T-cell (primary cell): Measurements from ENCODE around the gene DPP7. TPM values are rescaled to one million over a fixed set of nuclear protein-coding genes. Genes with fewer than 3 reads are reported as not detected.

Source experiments
- ATAC-seq, 4 experiments: fragments of 200-7000 bp in 3 of 4; fragments of 150-1000 bp in 1 of 4; cut with Tn5 transposase; replicated peaks in 1 of 4; 1 replicate in 3 of 4; 2 replicates in 1 of 4; pipeline ENCODE4 v1.10.0; 2021; ENCODE audit warnings: moderate library complexity in 3 of 4, mild to moderate bottlenecking in 2 of 4, moderate number of reproducible peaks in 1 of 4
- CTCF ChIA-PET, 2 donors: fragments of 300-600 bp; sonication (Branson Sonifier 250); formaldehyde crosslinking; loops; one replicate each; lab custom pipeline; 2022; ENCODE audit warnings: antibody characterized with exemption in 2 of 2; lab: Charles Lee
- POLR2A ChIA-PET, 2 donors: fragments of 300-600 bp; sonication (Branson Sonifier 250); formaldehyde crosslinking; loops; one replicate each; lab custom pipeline; 2022; ENCODE audit warnings: antibody characterized with exemption in 2 of 2; lab: Charles Lee
- DNase-seq, 35 experiments: peaks; one replicate each; pipeline versions ENCODE4 v3.0.0 to v3.0.0-alpha.2; 2013 to 2023
- H3K27ac ChIP-seq: one replicate; pipeline ENCODE4 v1.5.1; 2013; ENCODE audit warnings: low read length
- H3K27me3 ChIP-seq, 2 experiments: replicated peaks in 1 of 2; 1 replicate in 1 of 2; 2 replicates in 1 of 2; pipeline versions ENCODE4 v1.6.1 to v1.7.0; 2013; ENCODE audit warnings: low read length in 1 of 2, mixed read lengths in 1 of 2; ENCODE audit not compliant: control insufficient read depth in 2 of 2, insufficient read depth in 2 of 2; ENCODE audit errors: extremely low read depth in 1 of 2
- H3K36me3 ChIP-seq, 2 donors: 1 replicate in 1 of 2; 2 replicates in 1 of 2; pipeline versions ENCODE4 v1.6.1 to v1.7.0; 2013; ENCODE audit warnings: low read length in 1 of 2; ENCODE audit not compliant: control insufficient read depth in 2 of 2, insufficient read depth in 1 of 2; ENCODE audit errors: extremely low read depth in 1 of 2
- H3K4me1 ChIP-seq, 2 experiments: 1 replicate in 1 of 2; 2 replicates in 1 of 2; pipeline versions ENCODE4 v1.6.1 to v1.7.0; 2013; ENCODE audit warnings: low read length in 2 of 2, mixed read lengths in 1 of 2; ENCODE audit not compliant: insufficient read depth in 2 of 2, control insufficient read depth in 1 of 2; ENCODE audit errors: extremely low read depth in 1 of 2
- H3K4me3 ChIP-seq, 2 donors: 1 replicate in 1 of 2; 2 replicates in 1 of 2; pipeline versions ENCODE4 v1.5.1 to v1.7.0; 2013; ENCODE audit warnings: mild to moderate bottlenecking in 2 of 2, low read length in 1 of 2, moderate library complexity in 1 of 2; ENCODE audit not compliant: control insufficient read depth in 1 of 2; ENCODE audit errors: extremely low read depth in 1 of 2
- H3K9me3 ChIP-seq: 2 replicates; pipeline ENCODE4 v1.7.0; 2013
- H3K27ac Mint-ChIP-seq, 2 donors: one replicate each; pipeline ENCODE4 v1.8.0; 2020 to 2021; ENCODE audit warnings: mild to moderate bottlenecking in 2 of 2, mixed read lengths in 2 of 2
- H3K27me3 Mint-ChIP-seq, 2 donors: one replicate each; pipeline ENCODE4 v1.8.0; 2021 to 2022; ENCODE audit warnings: mixed read lengths in 2 of 2
- H3K36me3 Mint-ChIP-seq: one replicate; pipeline ENCODE4 v1.8.0; 2021; ENCODE audit warnings: mixed read lengths
- H3K4me1 Mint-ChIP-seq, 3 donors: one replicate each; pipeline ENCODE4 v1.8.0; 2020 to 2022; ENCODE audit warnings: mixed read lengths in 3 of 3, mild to moderate bottlenecking in 1 of 3
- H3K4me3 Mint-ChIP-seq, 3 donors: one replicate each; pipeline ENCODE4 v1.8.0; 2020 to 2022; ENCODE audit warnings: mild to moderate bottlenecking in 3 of 3, mixed read lengths in 3 of 3, moderate library complexity in 3 of 3
- H3K9me3 Mint-ChIP-seq, 3 donors: one replicate each; pipeline ENCODE4 v1.8.0; 2020 to 2022; ENCODE audit warnings: mixed read lengths in 3 of 3
- WGBS: methylation state at CpG from one replicate; pipeline ENCODE4 v1.1.5; 2013; ENCODE audit warnings: missing lambda C conversion rate; ENCODE audit not compliant: insufficient coverage; 5-methylcytosine and 5-hydroxymethylcytosine counted together
- total RNA-seq, 35 experiments: library from RNA in 6 of 35; stranded (reverse) in 6 of 35; fragments of 120-200 nt in 1 of 35; gene quantifications; one replicate each; pipeline versions ENCODE4 v1.2.1 to v1.2.4 and lab custom pipeline; 2013 to 2026

Gene DPP7
- 100 to 1,000 TPM; 246 to 469 (median 425) TPM for total RNA-seq
- 156 TPM for total RNA-seq (2013)
- total RNA-seq (lab: John Stamatoyannopoulos, UW): 118 to 233 (median 169) reads per million in 29 experiments

- Histone ChIP-seq H3K4me3 (peak within 1 kb of the TSS; percentile 44 to 52), H3K4me1 (peaks cover 4 to 27% of the 10 kb centered on the region in 2 experiments), H3K9me3 (no peaks in the 10 kb centered on the region), H3K27me3 (peaks cover 0 to 2% of the 10 kb centered on the region in 2 experiments), H3K27ac (no peak within 1 kb of the TSS), H3K36me3 (peaks cover 3 to 29% of the 10 kb centered on the region in 2 donors)
- peak; percentile 93 to 95 (median 94) for ATAC-seq
- Mint-ChIP-seq H3K4me3 (peak within 1 kb of the TSS; percentile 68 to 78 (median 71)), H3K27ac (peak within 1 kb of the TSS in 1 of 2 donors; percentile 68), H3K9me3 (no peaks in the 10 kb centered on the region), H3K4me1 (peaks cover 5 to 13% (median 5%) of the 10 kb centered on the region in 3 donors), H3K27me3 (no peaks in the 10 kb centered on the region), H3K36me3 (peaks cover 3% of the 10 kb centered on the region)
- ChIA-PET POLR2A (interaction anchor here in 1 of 2 donors (0.6 kb wide), 1 partner anchor 126 kb away, joined by 4 read pairs; the partner anchor contains the start of gene TUBB4B), CTCF (interaction anchor here (0.5 to 0.8 kb wide), 2 partner anchors 19 to 462 kb away, joined by 3 read pairs; no protein-coding TSS in a partner anchor)
- 3% methylated on average over 70 of the region's 70 CpGs for WGBS
- DNase-seq: peak; percentile 43 to 89 (median 71)
Observed at GRCh38 chr9:137114613-137115393, at the start of gene DPP7. Gene DPP7 (minus strand): TSS chr9:137114733. CDS start chr9:137114713, 20 bp downstream.

- Histone ChIP-seq H3K4me1 (peaks cover 3 to 24% of the 10 kb centered on the region in 2 experiments), H3K9me3 (no peaks in the 10 kb centered on the region), H3K27ac (no peak overlapping the region), H3K4me3 (no peak overlapping the region), H3K36me3 (no peaks in the 10 kb centered on the region), H3K27me3 (peaks cover 8 to 92% of the 10 kb centered on the region in 2 experiments)
- peaks cover 8 to 13% (median 9%) of the 10 kb centered on the region in 3 donors for H3K4me1 Mint-ChIP-seq
- H3K9me3 Mint-ChIP-seq: no peaks in the 10 kb centered on the region
- no peaks in the 10 kb centered on the region for H3K36me3 Mint-ChIP-seq
- peaks cover 22 to 56% of the 10 kb centered on the region in 2 donors for H3K27me3 Mint-ChIP-seq
- ChIA-PET POLR2A (no interaction called here), CTCF (no interaction called here)
- no peak overlapping the region for H3K27ac Mint-ChIP-seq
- H3K4me3 Mint-ChIP-seq: no peak overlapping the region
- ATAC-seq (no peak), DNase-seq (no peak)
- WGBS: 93% methylated on average over 22 of the region's 22 CpGs
Observed at GRCh38 chr9:137163805-137164204, 49.3 kb upstream of the DPP7 start.

- H3K27ac ChIP-seq: no peak overlapping the region
- H3K27me3 Mint-ChIP-seq: peaks cover 22 to 58% of the 10 kb centered on the region in 2 donors
- ChIA-PET CTCF (interaction anchor here in 1 of 2 donors (0.6 kb wide), 1 partner anchor 47 kb away, joined by 4 read pairs; no protein-coding TSS in a partner anchor), POLR2A (no interaction called here)
- ATAC-seq (no peak), DNase-seq (no peak)
- WGBS: 68% methylated on average over 24 of the region's 26 CpGs
- H3K4me3 ChIP-seq: peak overlapping the region in 1 of 2 donors; percentile 51
- no peaks in the 10 kb centered on the region for H3K9me3 Mint-ChIP-seq
- H3K4me1 ChIP-seq: peaks cover 3 to 26% of the 10 kb centered on the region in 2 experiments
- no peaks in the 10 kb centered on the region for H3K9me3 ChIP-seq
- no peaks in the 10 kb centered on the region for H3K36me3 ChIP-seq
- H3K4me1 Mint-ChIP-seq: peaks cover 9 to 15% (median 11%) of the 10 kb centered on the region in 3 donors
- H3K36me3 Mint-ChIP-seq: no peaks in the 10 kb centered on the region
- H3K4me3 Mint-ChIP-seq: no peak overlapping the region
- no peak overlapping the region for H3K27ac Mint-ChIP-seq
- H3K27me3 ChIP-seq: peaks cover 8 to 94% of the 10 kb centered on the region in 2 experiments
Observed at GRCh38 chr9:137163365-137163715, 48.8 kb upstream of the DPP7 start.

GRCh38 chr9:137162505-137163364 lies 48.2 kb upstream of the DPP7 start:
- peak in 6 of 35 experiments; percentile 15 to 42 (median 28) for DNase-seq
- Histone ChIP-seq H3K27ac (no peak overlapping the region), H3K27me3 (peaks cover 12 to 94% of the 10 kb centered on the region in 2 experiments), H3K4me1 (peaks cover 3 to 25% of the 10 kb centered on the region in 2 experiments), H3K36me3 (no peaks in the 10 kb centered on the region), H3K9me3 (no peaks in the 10 kb centered on the region), H3K4me3 (peak overlapping the region in 1 of 2 donors; percentile 51)
- H3K36me3 Mint-ChIP-seq: no peaks in the 10 kb centered on the region
- peak overlapping the region in 1 of 3 donors; percentile 27 for H3K4me3 Mint-ChIP-seq
- peaks cover 14 to 21% (median 15%) of the 10 kb centered on the region in 3 donors for H3K4me1 Mint-ChIP-seq
- 52% methylated on average over 72 of the region's 74 CpGs for WGBS
- no peak overlapping the region for H3K27ac Mint-ChIP-seq
- ATAC-seq: peak in 1 of 4 experiments; percentile 59
- ChIA-PET POLR2A (interaction anchor here in 1 of 2 donors (0.6 kb wide), 1 partner anchor 101 kb away, joined by 3 read pairs; no protein-coding TSS in a partner anchor), CTCF (interaction anchor here in 1 of 2 donors (0.6 kb wide), 1 partner anchor 48 kb away, joined by 4 read pairs; no protein-coding TSS in a partner anchor)
- peaks cover 27 to 64% of the 10 kb centered on the region in 2 donors for H3K27me3 Mint-ChIP-seq
- H3K9me3 Mint-ChIP-seq: no peaks in the 10 kb centered on the region

GRCh38 chr9:137161558-137162486 lies 47.3 kb upstream of the DPP7 start:
- 41% methylated on average over 64 of the region's 71 CpGs for WGBS
- no peak overlapping the region for H3K4me3 Mint-ChIP-seq
- H3K36me3 Mint-ChIP-seq: no peaks in the 10 kb centered on the region
- ATAC-seq (no peak), DNase-seq (no peak)
- H3K27ac Mint-ChIP-seq: no peak overlapping the region
- Histone ChIP-seq H3K27ac (no peak overlapping the region), H3K4me3 (no peak overlapping the region), H3K27me3 (peaks cover 14 to 95% of the 10 kb centered on the region in 2 experiments), H3K4me1 (peaks cover 3 to 32% of the 10 kb centered on the region in 2 experiments), H3K9me3 (no peaks in the 10 kb centered on the region), H3K36me3 (no peaks in the 10 kb centered on the region)
- CTCF ChIA-PET: no interaction called here
- H3K4me1 Mint-ChIP-seq: peaks cover 14 to 27% (median 17%) of the 10 kb centered on the region in 3 donors
- H3K9me3 Mint-ChIP-seq: no peaks in the 10 kb centered on the region
- H3K27me3 Mint-ChIP-seq: peaks cover 29 to 65% of the 10 kb centered on the region in 2 donors
- POLR2A ChIA-PET: no interaction called here
